WERI-Rb-1 (cell line): ENCODE results near the gene TXLNG.

Experiments used
- DNase-seq: peaks from one replicate; pipeline ENCODE4 v3.0.0-alpha.2; 2020
- H3K27ac ChIP-seq: fragments of 250-450 bp; sonication (Bioruptor Pico); 2 replicates; pipeline ENCODE4 v1.5.1; 2020; ENCODE audit warnings: mild to moderate bottlenecking, moderate library complexity
- H3K27me3 ChIP-seq: fragments of 250-450 bp; sonication (Bioruptor Pico); 2 replicates; pipeline ENCODE4 v1.5.1; 2021; ENCODE audit warnings: mild to moderate bottlenecking, low read depth, moderate library complexity; ENCODE audit not compliant: insufficient read depth, severe bottlenecking
- H3K36me3 ChIP-seq: fragments of 250-450 bp; sonication (Bioruptor Pico); 2 replicates; pipeline ENCODE4 v1.5.1; 2020; ENCODE audit warnings: mild to moderate bottlenecking, moderate library complexity
- H3K4me3 ChIP-seq: 2 replicates; pipeline ENCODE4 v1.5.1; 2011; ENCODE audit warnings: low read depth, mild to moderate bottlenecking, control low read depth, low read length
- H3K9me3 ChIP-seq: fragments of 250-450 bp; sonication (Bioruptor Pico); 2 replicates; pipeline ENCODE4 v1.5.1; 2021; ENCODE audit warnings: mild to moderate bottlenecking, moderate library complexity; ENCODE audit not compliant: severe bottlenecking
- CTCF ChIP-seq: IDR thresholded peaks from 2 replicates; pipeline ENCODE4 v1.5.1; 2011; ENCODE audit warnings: low read depth, mild to moderate bottlenecking, control low read depth, inconsistent platforms, low read length

The TXLNG gene

GRCh38 chrX:16786139-16786790 is at the start of gene TXLNG:
Gene TXLNG (plus strand): TSS chrX:16786466. CDS start chrX:16786488, 22 bp downstream.
- TF ChIP-seq CTCF, result no peak
- Histone ChIP-seq H3K4me3 (peak within 1 kb of the TSS; percentile 58), H3K27ac (peak within 1 kb of the TSS; percentile 93), H3K27me3 (no peaks in the 10 kb centered on the region), H3K36me3 (peaks cover 34% of the 10 kb centered on the region), H3K9me3 (no peaks in the 10 kb centered on the region)
- DNase-seq, result peak; percentile 99

GRCh38 chrX:16737024-16737423 is 49.2 kb upstream of the TXLNG start:
- no peak for TF ChIP-seq CTCF
- peaks cover 58% of the 10 kb centered on the region for H3K36me3 ChIP-seq
- no peak for DNase-seq
- no peaks in the 10 kb centered on the region for H3K9me3 ChIP-seq
- no peaks in the 10 kb centered on the region for H3K27me3 ChIP-seq
- H3K27ac ChIP-seq, result no peak overlapping the region
- H3K4me3 ChIP-seq, result no peak overlapping the region

- H3K27ac ChIP-seq, result no peak overlapping the region
- no peaks in the 10 kb centered on the region for H3K27me3 ChIP-seq
- peaks cover 78% of the 10 kb centered on the region for H3K36me3 ChIP-seq
- no peak for DNase-seq
- no peak for TF ChIP-seq CTCF
- no peaks in the 10 kb centered on the region for H3K9me3 ChIP-seq
- no peak overlapping the region for H3K4me3 ChIP-seq
These were observed 46.7 kb upstream of the TXLNG start for GRCh38 chrX:16739574-16739973.

- Histone ChIP-seq H3K4me3 (no peak overlapping the region), H3K27me3 (no peaks in the 10 kb centered on the region), H3K36me3 (peaks cover 69% of the 10 kb centered on the region), H3K9me3 (no peaks in the 10 kb centered on the region), H3K27ac (no peak overlapping the region)
- no peak for TF ChIP-seq CTCF
- DNase-seq, result no peak
These were observed 42.5 kb upstream of the TXLNG start for GRCh38 chrX:16743604-16744325.

- Histone ChIP-seq H3K9me3 (no peaks in the 10 kb centered on the region), H3K27ac (no peak overlapping the region), H3K27me3 (no peaks in the 10 kb centered on the region), H3K4me3 (no peak overlapping the region), H3K36me3 (peaks cover 74% of the 10 kb centered on the region)
- no peak for TF ChIP-seq CTCF
- no peak for DNase-seq
These were observed 41.2 kb upstream of the TXLNG start for GRCh38 chrX:16745102-16745501.
